ENCODE data around the gene KCNMA1.

- TF ChIP-seq CTCF (IDR thresholded peaks at IDR 0.05; ENCODE audit: low read depth, low read length), result no peak
- TF ChIP-seq, protein P1, sequence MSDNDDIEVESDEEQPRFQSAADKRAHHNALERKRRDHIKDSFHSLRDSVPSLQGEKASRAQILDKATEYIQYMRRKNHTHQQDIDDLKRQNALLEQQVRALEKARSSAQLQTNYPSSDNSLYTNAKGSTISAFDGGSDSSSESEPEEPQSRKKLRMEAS (IDR thresholded peaks at IDR 0.05; ENCODE audit: low read depth, low read length), result no peak
Measured at GRCh38 chr10:77256346-77256745, 381.3 kb downstream of the KCNMA1 start.

Data from NB4 (cell line).